ENCODE results near the gene RIMKLA.
A peak's percentile ranks its signal among the peaks of the same experiment; 100 is the strongest.

The RIMKLA gene

DNA sequence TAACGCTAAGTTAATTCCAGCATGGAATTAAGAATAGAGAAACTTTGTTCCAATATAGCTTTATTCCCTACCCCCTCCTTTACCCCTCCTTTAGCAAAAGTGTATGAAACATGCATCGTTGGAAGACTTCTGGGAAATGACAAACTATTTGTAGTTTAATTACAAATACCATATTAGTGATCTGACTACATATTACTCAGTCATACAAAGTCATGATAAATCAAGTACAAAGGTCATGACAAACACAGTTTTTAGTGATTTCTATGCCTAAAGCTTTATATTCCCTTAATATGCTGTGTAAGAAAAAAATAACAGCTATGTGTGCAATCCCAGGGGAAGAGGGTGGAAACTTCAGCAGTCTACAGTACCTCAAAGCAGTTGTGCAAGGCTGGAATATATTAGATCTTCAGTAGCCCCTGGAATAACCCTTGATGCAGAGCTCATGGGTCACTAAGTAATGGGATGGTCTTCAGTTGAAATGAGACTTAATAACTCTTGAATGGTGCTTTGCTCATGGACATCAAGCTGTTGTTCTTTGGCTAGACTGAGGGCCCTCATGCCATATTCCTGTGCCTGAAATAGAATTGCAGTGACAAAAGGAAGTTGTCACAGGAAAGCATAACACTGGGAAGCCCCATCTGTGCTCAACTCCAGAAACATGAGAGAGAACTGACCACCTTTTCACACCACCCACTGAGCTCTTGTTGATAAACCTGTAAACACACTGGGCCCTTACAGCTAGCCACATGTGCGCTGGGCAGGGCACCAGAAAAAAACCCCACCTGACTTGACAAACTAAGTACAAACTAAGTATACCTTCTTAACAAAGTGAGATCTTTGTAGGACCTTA, 49.9 kb downstream of the RIMKLA start:
- DNase-seq: no peak

DNA sequence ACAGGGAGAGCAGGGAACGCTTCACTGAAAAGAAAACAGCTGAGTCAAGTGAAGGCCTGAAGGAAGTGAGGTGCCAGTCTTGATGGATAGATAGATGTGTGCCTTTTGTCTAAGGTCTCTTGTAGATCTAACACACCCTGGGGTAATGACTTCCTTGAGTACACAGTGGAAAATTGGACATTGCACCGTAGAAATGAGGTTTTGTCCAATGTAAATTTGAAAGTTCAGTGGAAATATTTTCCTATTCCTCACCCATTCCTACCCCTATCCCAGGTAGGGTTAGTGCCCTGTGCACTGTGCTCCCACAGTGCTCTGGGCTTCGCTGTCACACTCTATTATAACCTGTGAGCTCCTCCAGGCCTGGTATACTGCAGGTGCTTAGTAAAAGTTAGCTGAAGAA, 50.9 kb downstream of the RIMKLA start:
- no peak for DNase-seq

DNA sequence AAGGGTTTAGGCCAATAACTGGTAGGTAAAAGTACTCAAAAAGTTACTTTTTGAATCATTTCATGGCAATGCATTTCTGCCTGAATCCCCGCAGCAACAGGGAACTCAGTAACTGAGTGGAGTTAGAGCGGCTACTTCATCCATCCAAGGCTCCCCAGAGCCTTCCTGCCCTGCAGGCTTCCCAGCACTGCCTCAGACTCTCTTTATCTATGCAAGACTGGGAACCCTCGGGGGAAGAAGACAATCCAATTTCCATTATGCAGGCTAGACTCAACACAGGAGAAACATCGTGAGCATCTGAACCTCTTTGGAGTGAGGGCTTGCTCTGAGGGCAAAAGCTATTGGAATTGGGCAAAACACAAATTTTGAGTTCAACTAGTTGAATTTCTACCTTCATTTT, 52.1 kb downstream of the RIMKLA start:
- DNase-seq: no peak

DNA sequence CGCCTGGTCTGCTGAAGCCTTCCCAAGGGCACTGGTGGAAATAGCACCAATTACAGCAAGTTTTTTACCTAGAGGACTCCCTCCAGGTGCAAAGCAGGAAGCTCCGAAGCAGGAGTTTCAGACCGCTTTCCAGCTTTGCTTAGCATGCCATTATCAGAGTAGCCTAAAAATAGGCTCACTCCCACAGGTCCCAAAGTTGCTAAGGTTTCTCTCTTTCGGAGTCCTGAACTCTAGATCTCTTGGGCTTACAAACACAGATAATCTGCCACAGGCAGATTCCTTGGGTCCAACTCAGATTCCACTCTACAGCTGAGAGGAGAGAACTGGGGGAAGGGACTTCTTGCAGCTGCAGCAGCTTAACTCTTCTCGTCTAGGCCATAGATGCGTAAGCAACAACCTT, 52.8 kb downstream of the RIMKLA start:
- DNase-seq: no peak

DNA sequence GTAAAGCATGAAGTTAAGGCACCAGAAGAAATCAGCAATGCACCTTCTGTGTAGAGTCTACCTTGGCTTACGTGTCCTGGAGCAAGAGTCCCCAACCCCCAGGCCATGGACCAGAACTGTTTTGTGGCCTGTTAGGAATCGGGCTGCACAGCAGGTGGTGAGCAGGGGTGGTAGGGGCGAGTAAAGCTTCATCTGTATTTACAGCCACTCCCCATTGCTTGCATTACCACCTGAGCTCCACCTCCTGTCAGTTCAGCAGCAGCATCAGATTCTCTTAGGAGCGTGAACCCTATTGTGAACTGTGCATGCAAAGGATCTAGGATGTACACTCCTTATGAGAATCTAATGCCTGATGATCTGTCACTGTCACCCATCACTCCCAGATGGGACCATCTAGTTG, 53.7 kb downstream of the RIMKLA start:
- DNase-seq: no peak

DNA sequence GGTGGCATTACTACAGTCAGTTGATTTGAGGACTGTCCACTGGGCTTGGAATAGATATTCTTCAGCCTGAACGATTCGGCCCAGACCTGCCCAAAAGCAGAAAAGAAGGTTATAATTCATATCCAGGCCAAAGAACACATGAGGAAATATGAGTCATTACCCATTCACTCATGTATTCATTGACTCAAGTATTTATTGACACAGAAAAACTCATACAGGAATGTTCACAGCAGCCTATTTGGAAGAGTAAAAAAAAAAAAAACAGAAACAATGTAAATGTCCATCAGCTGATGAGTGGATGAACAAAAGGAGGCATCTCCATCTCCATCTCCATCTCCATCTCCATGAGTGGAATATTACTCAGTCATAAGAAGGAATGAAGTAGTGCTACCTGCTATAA, 59.3 kb downstream of the RIMKLA start:
- no peak for DNase-seq

DNA sequence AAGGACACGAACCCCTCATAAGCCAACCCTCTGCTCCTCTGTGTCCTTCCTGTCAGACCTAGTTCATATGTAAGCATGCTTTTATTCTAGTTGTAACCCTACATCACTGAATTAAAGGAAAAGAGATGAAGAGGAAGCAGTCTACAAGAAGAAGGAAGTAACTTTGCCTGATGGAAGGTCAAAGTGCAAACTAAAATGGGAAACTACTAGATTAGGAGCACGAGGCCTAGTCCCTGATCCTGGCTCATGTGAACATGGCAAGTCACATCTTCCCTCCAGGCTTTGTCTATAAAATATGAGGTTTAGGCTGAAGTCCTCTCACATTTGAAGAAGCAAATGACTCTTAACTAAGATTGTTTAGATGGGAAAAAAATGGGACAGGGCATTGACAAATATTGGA, 62.1 kb downstream of the RIMKLA start:
- DNase-seq: no peak

DNA sequence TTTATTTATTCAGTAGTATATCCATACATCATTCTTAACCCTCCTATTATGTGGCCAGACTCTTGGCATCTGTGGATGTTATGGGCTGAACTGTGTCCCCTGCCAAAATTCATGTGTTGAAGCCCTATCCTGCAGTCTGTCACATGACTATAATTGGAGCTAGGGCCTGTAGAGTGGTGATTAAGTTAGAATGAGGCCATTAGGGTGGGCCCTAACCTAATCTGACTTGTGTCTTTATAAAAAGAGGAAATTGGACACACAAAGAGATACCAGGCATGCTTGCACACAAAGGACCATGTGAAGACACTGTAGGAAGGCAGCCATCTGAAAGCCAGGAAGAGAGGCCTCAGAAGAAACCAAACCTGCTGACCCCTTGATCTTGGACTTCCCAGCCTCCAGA, 68.7 kb downstream of the RIMKLA start:
- no peak for DNase-seq

DNA sequence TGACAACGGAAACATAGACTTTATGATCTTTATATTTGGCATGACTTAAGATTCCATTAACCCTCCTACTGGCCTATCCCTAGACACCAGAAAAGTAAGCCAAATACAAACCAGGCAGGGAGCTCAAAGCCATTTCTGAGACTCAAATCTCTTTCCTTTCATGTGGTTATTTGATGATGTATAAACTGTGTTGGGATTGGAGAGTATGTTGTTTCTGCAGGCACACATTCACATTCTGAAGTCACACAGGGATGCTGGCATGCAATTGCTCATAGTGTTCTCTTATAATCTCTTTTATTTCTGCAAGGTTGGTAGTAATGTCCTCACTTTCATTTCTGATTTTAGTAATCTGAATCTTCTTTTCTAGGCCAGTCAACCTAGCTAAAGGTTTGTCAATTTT, 69.5 kb downstream of the RIMKLA start:
- DNase-seq: no peak

DNA sequence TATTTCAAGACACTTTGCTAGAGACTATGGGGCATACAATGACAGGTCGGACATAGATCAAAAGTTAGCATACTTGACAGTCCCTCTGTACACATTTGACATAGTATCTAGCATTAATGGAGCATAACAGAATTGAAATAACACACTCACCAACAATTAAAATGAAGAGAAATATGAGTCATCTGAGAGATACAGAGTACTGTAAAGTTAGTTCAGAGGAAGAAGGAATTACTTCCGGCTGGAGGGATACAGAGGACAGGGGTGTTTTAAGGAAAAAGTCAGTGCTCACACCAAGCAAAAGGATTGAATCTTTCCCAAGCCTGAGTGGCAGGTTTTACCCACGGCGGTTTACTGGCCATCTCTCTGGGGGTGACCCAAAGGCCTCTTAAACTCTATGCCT, 72.8 kb downstream of the RIMKLA start:
- DNase-seq: no peak

DNA sequence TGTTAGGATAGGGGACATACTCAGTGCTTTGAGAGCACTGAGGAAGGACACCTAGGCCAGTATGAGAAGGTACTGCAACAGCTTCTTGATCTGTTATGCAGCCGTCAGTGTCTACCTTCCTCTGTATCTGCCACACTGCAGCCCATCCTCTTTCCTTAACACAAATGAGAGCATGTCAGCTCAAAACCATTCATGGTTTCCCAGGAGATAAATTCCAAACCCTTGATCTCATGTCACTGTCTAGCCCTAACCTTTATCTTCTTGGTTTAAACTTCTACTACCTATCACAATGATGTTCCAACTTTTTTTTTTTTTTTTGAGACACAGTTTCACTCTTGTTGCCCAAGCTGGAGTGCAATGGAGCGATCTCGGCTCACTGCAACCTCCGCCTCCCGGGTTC, 73.8 kb downstream of the RIMKLA start:
- no peak for DNase-seq

DNA sequence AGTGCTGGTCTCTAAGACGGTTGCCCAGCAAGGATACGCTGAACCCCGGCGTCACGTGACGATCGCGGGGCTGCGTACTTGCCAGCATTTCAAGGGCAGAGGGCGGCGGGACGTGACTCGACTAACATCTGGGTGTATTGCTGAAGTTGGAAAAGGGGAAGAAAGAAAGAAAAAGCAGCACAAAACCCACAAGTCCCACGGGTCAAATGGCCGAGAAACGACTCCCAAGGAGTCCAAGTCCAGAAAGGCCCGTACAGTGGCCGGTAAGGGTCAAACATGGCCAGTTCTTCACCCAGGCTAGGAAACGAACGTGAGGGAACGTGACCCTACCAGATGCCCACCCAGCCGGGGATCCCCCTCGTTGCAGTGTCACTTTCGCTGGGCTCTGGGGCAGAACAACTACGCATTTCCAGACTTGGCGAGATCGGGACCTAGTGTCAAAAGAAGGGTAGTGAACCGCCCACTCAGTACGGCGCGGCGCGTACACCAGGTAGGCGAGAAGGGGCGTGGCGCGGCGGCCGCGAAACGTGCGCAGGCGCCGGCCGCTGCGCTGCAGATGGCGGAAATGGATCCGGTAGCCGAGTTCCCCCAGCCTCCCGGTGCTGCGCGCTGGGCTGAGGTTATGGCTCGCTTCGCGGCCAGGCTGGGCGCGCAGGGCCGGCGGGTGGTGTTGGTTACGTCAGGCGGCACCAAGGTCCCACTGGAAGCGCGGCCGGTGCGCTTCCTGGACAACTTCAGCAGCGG, 75.6 kb downstream of the RIMKLA start, which contains the start of the genes PPCS and ZMYND12:
PPCS (plus strand) TSS at position 534 of the 744 bp plus-strand sequence; CDS start at position 557, 23 bp downstream.
ZMYND12 (minus strand) TSS at position 13 of the 744 bp plus-strand sequence. CDS start 25 bp downstream, outside the sequence.
- peak; percentile 91 to 98 for DNase-seq

DNA sequence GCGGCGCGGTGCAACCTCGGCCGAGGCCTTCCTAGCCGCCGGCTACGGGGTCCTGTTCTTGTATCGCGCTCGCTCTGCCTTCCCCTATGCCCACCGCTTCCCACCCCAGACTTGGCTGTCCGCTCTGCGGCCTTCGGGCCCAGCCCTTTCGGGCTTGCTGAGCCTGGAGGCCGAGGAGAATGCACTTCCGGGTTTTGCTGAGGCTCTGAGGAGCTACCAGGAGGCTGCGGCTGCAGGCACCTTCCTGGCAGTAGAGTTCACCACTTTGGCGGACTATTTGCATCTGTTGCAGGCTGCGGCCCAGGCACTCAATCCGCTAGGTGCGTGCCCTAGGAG, 76.1 kb downstream of the RIMKLA start:
- peak; percentile 60 to 91 for DNase-seq

DNA sequence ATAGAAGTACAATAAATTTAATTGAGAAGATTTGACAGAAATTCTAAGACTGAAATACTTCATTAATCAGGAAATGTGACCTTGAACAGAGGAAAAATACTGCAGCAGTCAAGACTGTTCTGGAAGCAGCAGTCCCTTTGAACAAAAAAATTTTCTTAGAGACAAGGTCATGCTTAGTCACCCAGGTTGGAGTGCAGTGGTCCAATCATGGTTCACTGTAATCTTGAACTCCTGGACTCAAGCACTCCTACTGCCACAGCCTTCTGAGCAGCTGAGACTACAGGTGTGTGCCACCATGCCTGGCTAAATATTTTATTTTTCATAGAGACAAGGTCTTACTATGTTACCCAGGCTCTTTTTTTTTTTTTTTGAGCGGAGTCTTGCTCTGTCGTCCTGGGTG, 80.6 kb downstream of the RIMKLA start:
- DNase-seq: no peak

DNA sequence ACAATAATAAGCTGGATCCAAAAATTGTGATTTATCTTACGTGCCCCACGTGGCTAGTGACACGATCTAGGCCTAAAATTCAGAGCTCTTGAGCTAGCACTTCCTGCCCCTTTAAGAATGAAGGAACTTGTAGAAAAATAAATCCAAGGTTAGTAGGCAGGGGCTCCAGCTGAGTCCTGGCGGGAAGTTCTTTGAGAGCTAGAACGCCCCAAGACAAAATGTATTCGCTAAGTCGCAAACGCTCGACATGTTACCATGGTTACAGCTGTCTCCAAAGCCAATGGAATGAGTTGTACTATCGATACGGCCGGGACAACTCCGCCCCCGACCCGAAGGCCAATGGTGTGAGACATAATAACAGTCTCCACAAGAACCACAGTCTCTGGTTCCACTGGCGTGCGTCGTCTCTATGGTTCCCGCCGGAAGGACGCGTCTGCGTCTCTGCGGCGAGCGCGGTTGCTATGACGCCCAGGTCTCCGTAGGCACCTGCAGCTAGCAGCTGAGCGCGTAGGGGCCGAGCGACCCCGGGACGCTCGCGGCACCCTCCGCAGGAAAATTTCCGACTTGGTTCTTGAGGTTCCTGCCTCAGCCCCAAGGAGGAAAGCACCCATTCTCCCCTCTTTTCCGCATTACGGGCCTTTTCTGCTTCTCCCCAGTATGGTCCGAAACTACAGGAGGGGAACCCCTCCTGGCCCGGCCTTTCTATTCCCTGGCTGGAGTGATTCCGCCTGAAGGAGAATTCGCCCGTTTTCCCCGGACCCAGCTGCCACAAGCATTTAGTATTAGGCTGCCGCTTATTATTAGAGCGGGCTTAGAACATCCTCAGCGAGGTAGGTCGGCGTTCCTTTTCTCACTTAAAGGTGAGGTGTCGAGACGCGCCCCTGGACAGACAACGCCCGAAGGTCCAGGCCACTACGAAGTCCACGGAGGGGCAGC, 82.5 kb downstream of the RIMKLA start, which contains the start of gene CCDC30:
CCDC30 (plus strand) TSS at position 459 of the 936 bp plus-strand sequence. CDS start 17,266 bp downstream, outside the sequence.
- peak; percentile 100 for DNase-seq

DNA sequence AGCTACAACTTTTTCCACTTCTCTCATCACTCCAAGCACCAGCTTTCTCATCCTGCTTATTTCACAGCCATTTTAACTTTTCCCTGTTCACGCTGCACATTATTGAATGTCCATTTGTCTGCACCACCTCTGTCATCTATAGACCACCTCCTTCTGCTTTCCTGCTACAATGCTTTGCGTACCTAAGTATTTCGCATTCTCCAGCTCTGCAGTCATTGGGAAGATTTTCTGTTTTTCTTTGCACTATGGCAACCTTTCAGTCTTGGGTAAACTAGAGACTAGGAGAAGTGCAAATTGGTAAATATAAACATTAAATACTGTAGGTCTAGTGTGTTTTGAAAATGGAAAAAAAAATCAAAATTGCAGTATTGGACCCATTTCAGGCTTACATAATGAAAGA, 83.3 kb downstream of the RIMKLA start:
- peak in 1 of 2 experiments; percentile 46 for DNase-seq

DNA sequence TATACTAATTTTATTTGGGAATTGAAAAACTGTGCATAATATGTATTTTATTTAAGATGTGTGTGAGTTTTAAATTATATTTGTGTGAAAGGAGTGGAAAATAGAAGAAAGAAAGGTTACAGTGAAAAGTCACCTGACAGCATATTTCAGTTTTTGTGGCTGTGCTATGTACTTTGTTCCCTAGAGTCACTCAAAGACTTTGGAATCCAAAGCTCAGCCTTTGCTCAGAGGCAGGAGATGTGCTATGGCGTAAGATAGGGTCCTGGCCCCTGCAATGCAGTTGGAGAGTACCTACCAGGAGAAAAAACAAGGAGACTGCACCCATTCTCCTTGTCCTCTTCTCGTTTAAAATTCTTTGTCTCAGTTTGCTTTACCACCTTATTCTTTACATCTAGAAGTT, 85.4 kb downstream of the RIMKLA start:
- no peak for DNase-seq

DNA sequence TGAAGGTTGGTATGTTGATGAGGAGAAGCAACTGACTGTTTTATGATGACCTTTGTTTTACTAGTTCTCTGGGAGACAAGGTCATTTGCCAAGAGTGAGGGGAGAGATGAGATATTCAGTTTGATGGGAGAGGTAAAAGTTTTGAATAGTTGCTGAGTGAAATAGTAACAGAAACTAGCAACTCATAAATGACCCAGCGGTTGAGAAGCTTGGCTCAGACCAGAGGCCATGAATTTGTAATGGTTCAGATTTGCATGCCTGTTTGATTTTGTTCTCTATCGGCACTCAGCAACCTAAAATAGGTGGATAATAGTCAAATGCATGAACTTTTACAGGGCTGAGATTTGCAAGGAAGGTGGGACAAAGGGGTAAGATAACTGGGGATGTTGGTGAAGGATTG, 89.1 kb downstream of the RIMKLA start:
- peak in 1 of 2 experiments; percentile 16 for DNase-seq
